Caco-2 (cell line): ENCODE results near the gene REC8. TPM values are rescaled to one million over a fixed set of nuclear protein-coding genes. Genes with fewer than 3 reads are reported as not detected.

Experiments used
- BruUV-seq: library from RNA; stranded (reverse); fragments of 400-500 nt; replicated peaks from 2 replicates; lab custom pipeline; 2021; lab: Mats Ljungman, UMichigan
- CTCF ChIA-PET: fragments of 300-600 bp; sonication (Branson Sonifier 250); formaldehyde crosslinking; loops from one replicate; lab custom pipeline; 2022; ENCODE audit warnings: antibody characterized with exemption; lab: Charles Lee
- POLR2A ChIA-PET: fragments of 300-600 bp; sonication (Branson Sonifier 250); formaldehyde crosslinking; loops from one replicate; lab custom pipeline; 2022; ENCODE audit warnings: antibody characterized with exemption; lab: Charles Lee
- DNase-seq, 2 experiments: peaks; one replicate each; pipeline versions ENCODE4 v3.0.0 to v3.0.0-alpha.2; 2020 to 2022
- H3K27me3 ChIP-seq: replicated peaks from 2 replicates; pipeline ENCODE4 v1.6.0; 2011; ENCODE audit warnings: low read length; ENCODE audit not compliant: control insufficient read depth, insufficient read depth
- H3K36me3 ChIP-seq: 2 replicates; pipeline ENCODE4 v1.5.1; 2011; ENCODE audit warnings: low read length; ENCODE audit not compliant: control insufficient read depth, insufficient read depth
- H3K4me1 ChIP-seq: fragments of 250-450 bp; sonication (Bioruptor Pico); 2 replicates; pipeline ENCODE4 v1.5.1; 2020; ENCODE audit warnings: mild to moderate bottlenecking
- H3K4me3 ChIP-seq: 2 replicates; pipeline ENCODE4 v1.5.1; 2011; ENCODE audit warnings: low read depth, mild to moderate bottlenecking, control low read depth, low read length
- H3K9me3 ChIP-seq: fragments of 250-450 bp; sonication (Bioruptor Pico); 2 replicates; pipeline ENCODE4 v1.5.1; 2020; ENCODE audit warnings: mild to moderate bottlenecking, moderate library complexity
- H3K27ac Mint-ChIP-seq: one replicate; pipeline ENCODE4 v1.8.0; 2022; ENCODE audit warnings: mixed read lengths; ENCODE audit not compliant: unreplicated experiment
- H3K27me3 Mint-ChIP-seq: one replicate; pipeline ENCODE4 v1.8.0; 2022; ENCODE audit warnings: mixed read lengths; ENCODE audit not compliant: insufficient read depth, unreplicated experiment
- H3K36me3 Mint-ChIP-seq: one replicate; pipeline ENCODE4 v1.8.0; 2022; ENCODE audit warnings: mild to moderate bottlenecking, mixed read lengths; ENCODE audit not compliant: insufficient read depth, unreplicated experiment
- H3K4me1 Mint-ChIP-seq: one replicate; pipeline ENCODE4 v1.8.0; 2022; ENCODE audit warnings: low read depth, mixed read lengths; ENCODE audit not compliant: unreplicated experiment
- H3K4me3 Mint-ChIP-seq: one replicate; pipeline ENCODE4 v1.8.0; 2022; ENCODE audit warnings: mild to moderate bottlenecking, moderate library complexity, mixed read lengths; ENCODE audit not compliant: unreplicated experiment
- H3K9me3 Mint-ChIP-seq: one replicate; pipeline ENCODE4 v1.8.0; 2022; ENCODE audit warnings: mixed read lengths; ENCODE audit not compliant: unreplicated experiment
- intact Hi-C: fragments of 100-400 bp; cut with micrococcal nuclease; formaldehyde crosslinking; loops from one replicate; pipeline ENCODE4 v1.10.0; 2022; ENCODE audit not compliant: unreplicated experiment
- total RNA-seq: library from RNA; stranded (reverse); gene quantifications from 2 replicates; pipeline ENCODE4 v1.2.3, GENCODE V29; 2022
- TF ChIP-seq, protein P1 (sequence below), 2 experiments: fragments of 200-600 bp in 1 of 2; IDR thresholded peaks; 1 replicate in 1 of 2; 2 replicates in 1 of 2; pipeline versions ENCODE4 v1.5.1 to v1.8.0; 2011 to 2022; ENCODE audit warnings: antibody characterized with exemption in 1 of 2, control low read depth in 1 of 2, inconsistent platforms in 1 of 2, low read depth in 1 of 2, low read length in 1 of 2, mild to moderate bottlenecking in 1 of 2, moderate library complexity in 1 of 2; ENCODE audit not compliant: insufficient read depth in 1 of 2, severe bottlenecking in 1 of 2, unreplicated experiment in 1 of 2

The REC8 gene
- total RNA-seq, 1 experiment from 2014 or later, result 8.4 TPM

GRCh38 chr14:24164518-24164991 lies 7.3 kb upstream of the REC8 start:
- H3K36me3 ChIP-seq, result peaks cover 4% of the 10 kb centered on the region
- BruUV-seq, result no TSS peak
- Mint-ChIP-seq H3K27me3 (no peaks in the 10 kb centered on the region), H3K36me3 (peaks cover 31% of the 10 kb centered on the region), H3K9me3 (no peaks in the 10 kb centered on the region), H3K4me1 (peaks cover 6% of the 10 kb centered on the region), H3K27ac (no peak overlapping the region), H3K4me3 (no peak overlapping the region)
- TF ChIP-seq, protein P1, sequence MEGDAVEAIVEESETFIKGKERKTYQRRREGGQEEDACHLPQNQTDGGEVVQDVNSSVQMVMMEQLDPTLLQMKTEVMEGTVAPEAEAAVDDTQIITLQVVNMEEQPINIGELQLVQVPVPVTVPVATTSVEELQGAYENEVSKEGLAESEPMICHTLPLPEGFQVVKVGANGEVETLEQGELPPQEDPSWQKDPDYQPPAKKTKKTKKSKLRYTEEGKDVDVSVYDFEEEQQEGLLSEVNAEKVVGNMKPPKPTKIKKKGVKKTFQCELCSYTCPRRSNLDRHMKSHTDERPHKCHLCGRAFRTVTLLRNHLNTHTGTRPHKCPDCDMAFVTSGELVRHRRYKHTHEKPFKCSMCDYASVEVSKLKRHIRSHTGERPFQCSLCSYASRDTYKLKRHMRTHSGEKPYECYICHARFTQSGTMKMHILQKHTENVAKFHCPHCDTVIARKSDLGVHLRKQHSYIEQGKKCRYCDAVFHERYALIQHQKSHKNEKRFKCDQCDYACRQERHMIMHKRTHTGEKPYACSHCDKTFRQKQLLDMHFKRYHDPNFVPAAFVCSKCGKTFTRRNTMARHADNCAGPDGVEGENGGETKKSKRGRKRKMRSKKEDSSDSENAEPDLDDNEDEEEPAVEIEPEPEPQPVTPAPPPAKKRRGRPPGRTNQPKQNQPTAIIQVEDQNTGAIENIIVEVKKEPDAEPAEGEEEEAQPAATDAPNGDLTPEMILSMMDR (IDR thresholded peaks at IDR 0.05; ENCODE audit: insufficient read depth in 1 of 2, low read depth in 1 of 2, low read length in 1 of 2, severe bottlenecking in 1 of 2, unreplicated experiment in 1 of 2), result no peak
- no peak overlapping the region for H3K4me3 ChIP-seq
- intact Hi-C loops, result no loop called here
- no peaks in the 10 kb centered on the region for H3K9me3 ChIP-seq
- ChIA-PET POLR2A (no interaction called here), CTCF (no interaction called here)
- no peak for DNase-seq
- peaks cover 12% of the 10 kb centered on the region for H3K4me1 ChIP-seq
- H3K27me3 ChIP-seq, result no peaks in the 10 kb centered on the region

- H3K9me3 Mint-ChIP-seq, result no peaks in the 10 kb centered on the region
- CTCF ChIA-PET, result no interaction called here
- no peaks in the 10 kb centered on the region for H3K27me3 ChIP-seq
- H3K27me3 Mint-ChIP-seq, result no peaks in the 10 kb centered on the region
- H3K4me3 ChIP-seq, result no peak overlapping the region
- POLR2A ChIA-PET, result no interaction called here
- H3K36me3 Mint-ChIP-seq, result peaks cover 23% of the 10 kb centered on the region
- no peak overlapping the region for H3K27ac Mint-ChIP-seq
- H3K9me3 ChIP-seq, result no peaks in the 10 kb centered on the region
- TF ChIP-seq, protein P1 (IDR thresholded peaks at IDR 0.05; ENCODE audit: insufficient read depth in 1 of 2, low read depth in 1 of 2, low read length in 1 of 2, severe bottlenecking in 1 of 2, unreplicated experiment in 1 of 2), result no peak
- peaks cover 10% of the 10 kb centered on the region for H3K4me1 ChIP-seq
- intact Hi-C loops, result no loop called here
- no peak for DNase-seq
- peaks cover 5% of the 10 kb centered on the region for H3K4me1 Mint-ChIP-seq
- no peak overlapping the region for H3K4me3 Mint-ChIP-seq
- no TSS peak for BruUV-seq
- peaks cover 3% of the 10 kb centered on the region for H3K36me3 ChIP-seq
Observed at GRCh38 chr14:24165785-24166184, 6.1 kb upstream of the REC8 start.

DNA sequence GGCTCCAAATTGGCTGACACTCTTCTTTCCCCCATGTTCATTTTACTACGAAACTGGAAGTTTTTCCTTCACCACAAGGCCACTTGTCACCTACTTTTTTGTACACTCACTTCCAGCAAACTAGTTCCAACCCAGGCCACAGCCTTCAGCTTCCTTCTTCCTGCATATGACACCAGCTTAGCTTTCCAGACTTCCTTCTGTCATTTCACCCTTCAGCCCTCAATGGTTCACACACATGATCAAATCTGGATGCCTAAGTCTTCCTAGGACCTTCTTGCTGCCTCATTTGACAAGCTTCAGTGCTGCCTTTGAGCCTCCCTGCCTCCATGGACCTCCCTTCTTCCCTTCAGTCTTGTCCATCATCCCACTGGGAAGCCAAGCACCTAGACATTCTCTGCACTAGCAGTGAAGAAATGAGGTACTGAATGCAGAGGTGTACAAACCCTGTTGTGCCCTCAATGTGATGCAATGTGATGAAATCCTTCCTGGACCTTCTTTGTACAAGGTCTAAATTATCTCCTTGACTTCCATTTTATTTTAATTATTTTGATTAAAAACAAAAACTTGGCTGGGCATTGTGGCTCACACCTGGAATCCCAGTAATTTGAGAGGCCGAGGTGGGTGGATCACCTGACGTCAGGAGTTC lies 4.3 kb upstream of the REC8 start:
- TF ChIP-seq, protein P1 (IDR thresholded peaks at IDR 0.05; ENCODE audit: insufficient read depth in 1 of 2, low read depth in 1 of 2, low read length in 1 of 2, severe bottlenecking in 1 of 2, unreplicated experiment in 1 of 2), result no peak
- POLR2A ChIA-PET, result no interaction called here
- Mint-ChIP-seq H3K9me3 (no peaks in the 10 kb centered on the region), H3K4me1 (no peaks in the 10 kb centered on the region), H3K27ac (no peak overlapping the region), H3K36me3 (peaks cover 15% of the 10 kb centered on the region), H3K4me3 (no peak overlapping the region), H3K27me3 (no peaks in the 10 kb centered on the region)
- CTCF ChIA-PET, result no interaction called here
- intact Hi-C loops, result no loop called here
- H3K36me3 ChIP-seq, result peaks cover 3% of the 10 kb centered on the region
- no peaks in the 10 kb centered on the region for H3K4me1 ChIP-seq
- DNase-seq, result no peak
- BruUV-seq, result no TSS peak
- H3K27me3 ChIP-seq, result no peaks in the 10 kb centered on the region
- no peak overlapping the region for H3K4me3 ChIP-seq
- H3K9me3 ChIP-seq, result no peaks in the 10 kb centered on the region
